Liver (tissue), 9 donors: ENCODE measurements around the gene NLRP9. TPM values are rescaled to one million over a fixed set of nuclear protein-coding genes. Genes with fewer than 3 reads are reported as not detected.

ENCODE experiments used
- DNase-seq: peaks from one replicate; pipeline ENCODE4 v3.0.0-alpha.2; 2017; ENCODE audit warnings: low spot score
- H3K27ac ChIP-seq, 2 donors: one replicate each; pipeline ENCODE4 v1.7.0; 2013; ENCODE audit warnings: inconsistent platforms in 2 of 2, low read length in 2 of 2, control low read depth in 1 of 2, low read depth in 1 of 2, mild to moderate bottlenecking in 1 of 2
- H3K27me3 ChIP-seq, 4 donors: one replicate each; pipeline versions ENCODE4 v1.6.1 to v1.7.0; 2013; ENCODE audit warnings: low read length in 3 of 4, inconsistent platforms in 1 of 4, mild to moderate bottlenecking in 1 of 4, moderate library complexity in 1 of 4; ENCODE audit not compliant: control insufficient read depth in 4 of 4, insufficient read depth in 4 of 4
- H3K36me3 ChIP-seq, 4 donors: one replicate each; pipeline versions ENCODE4 v1.6.1 to v1.7.0; 2013; ENCODE audit warnings: low read length in 3 of 4, mild to moderate bottlenecking in 3 of 4, low read depth in 1 of 4, moderate library complexity in 1 of 4; ENCODE audit not compliant: control insufficient read depth in 4 of 4, insufficient read depth in 3 of 4
- H3K4me1 ChIP-seq, 4 donors: one replicate each; pipeline versions ENCODE4 v1.6.1 to v1.7.0; 2013; ENCODE audit warnings: low read length in 3 of 4, mild to moderate bottlenecking in 3 of 4, moderate library complexity in 1 of 4; ENCODE audit not compliant: control insufficient read depth in 4 of 4, insufficient read depth in 4 of 4
- H3K4me3 ChIP-seq, 3 donors: one replicate each; pipeline versions ENCODE4 v1.6.1 to v1.7.0; 2013; ENCODE audit warnings: low read length in 3 of 3, control low read depth in 1 of 3, low read depth in 1 of 3, mild to moderate bottlenecking in 1 of 3
- H3K9ac ChIP-seq, 2 donors: one replicate each; pipeline ENCODE4 v1.7.0; 2013; ENCODE audit warnings: low read length in 2 of 2, mild to moderate bottlenecking in 2 of 2, moderate library complexity in 2 of 2, control low read depth in 1 of 2, low read depth in 1 of 2
- H3K9me3 ChIP-seq, 4 donors: one replicate each; pipeline versions ENCODE4 v1.6.1 to v1.7.0; 2013; ENCODE audit warnings: low read length in 3 of 4; ENCODE audit not compliant: control insufficient read depth in 4 of 4
- ATF3 ChIP-seq: IDR thresholded peaks from 2 replicates; pipeline ENCODE4 v1.6.1; 2016; ENCODE audit warnings: antibody characterized with exemption
- CTCF ChIP-seq: fragments of 150-350 bp; IDR thresholded peaks from 2 replicates; pipeline ENCODE4 v1.5.1; 2017; ENCODE audit warnings: improper control_type of control experiment, low read depth, low read length; ENCODE audit not compliant: missing input control
- FOXA2 ChIP-seq: IDR thresholded peaks from 2 replicates; pipeline ENCODE4 v1.6.1; 2016; ENCODE audit warnings: antibody characterized with exemption
- GABPA ChIP-seq, 2 donors: IDR thresholded peaks in 1 of 2; conservative IDR thresholded peaks in 1 of 2; 2 replicates each; pipeline ENCODE4 v1.6.1; 2016; ENCODE audit warnings: antibody characterized with exemption in 2 of 2, mild to moderate bottlenecking in 1 of 2, moderate library complexity in 1 of 2
- HNF4A ChIP-seq, 2 donors: conservative IDR thresholded peaks; 2 replicates each; pipeline ENCODE4 v1.6.1; 2016; ENCODE audit warnings: antibody characterized with exemption in 2 of 2, mild to moderate bottlenecking in 2 of 2
- HNF4G ChIP-seq: IDR thresholded peaks from 2 replicates; pipeline ENCODE4 v1.6.1; 2016; ENCODE audit warnings: antibody characterized with exemption
- JUND ChIP-seq, 2 donors: IDR thresholded peaks; 2 replicates each; pipeline ENCODE4 v1.6.1; 2016; ENCODE audit warnings: antibody characterized with exemption in 2 of 2
- MAX ChIP-seq: IDR thresholded peaks from 2 replicates; pipeline ENCODE4 v1.6.1; 2016; ENCODE audit warnings: antibody characterized with exemption
- RAD21 ChIP-seq, 2 donors: IDR thresholded peaks; 2 replicates each; pipeline ENCODE4 v1.6.1; 2016; ENCODE audit warnings: antibody characterized with exemption in 2 of 2, mild to moderate bottlenecking in 2 of 2
- REST ChIP-seq: IDR thresholded peaks from 2 replicates; pipeline ENCODE4 v1.6.1; 2016; ENCODE audit warnings: antibody characterized with exemption, mild to moderate bottlenecking
- RXRA ChIP-seq, 2 donors: IDR thresholded peaks; 2 replicates each; pipeline ENCODE4 v1.6.1; 2017 to 2018; ENCODE audit warnings: antibody characterized with exemption in 2 of 2, mild to moderate bottlenecking in 1 of 2
- SP1 ChIP-seq: IDR thresholded peaks from 2 replicates; pipeline ENCODE4 v1.6.1; 2018; ENCODE audit warnings: antibody characterized with exemption, mild to moderate bottlenecking
- YY1 ChIP-seq: IDR thresholded peaks from 2 replicates; pipeline ENCODE4 v1.6.1; 2016; ENCODE audit warnings: antibody characterized with exemption, mild to moderate bottlenecking
- ZBTB33 ChIP-seq: IDR thresholded peaks from 2 replicates; pipeline ENCODE4 v1.6.1; 2016; ENCODE audit warnings: antibody characterized with exemption
- WGBS: extraction: QIAGEN DNeasy Blood & Tissue Kit; methylation state at CpG from one replicate; pipeline ENCODE4 v1.1.7; 2013; 5-methylcytosine and 5-hydroxymethylcytosine counted together
- polyA plus RNA-seq, 2 donors: library from polyadenylated mRNA; stranded (reverse) in 1 of 2; unstranded in 1 of 2; fragments of 200-250 nt in 1 of 2; fragments of >200 nt in 1 of 2; fragmentation: Nextera tagmentation in 1 of 2; extraction: Ambion mirVana in 1 of 2; gene quantifications; one replicate each; pipeline versions ENCODE4 v1.2.1 to v1.2.3, GENCODE V29; 2013 to 2015
- total RNA-seq, 2 donors: library from RNA; depleted of rRNA; stranded (reverse); fragments of >200 nt; gene quantifications; one replicate each; pipeline ENCODE4 v1.2.3, GENCODE V29; 2014
- donor health status: healthy.
- donor health status: healthy.
- donor health status: healthy.
- donor health status: healthy.
- donor health status: healthy.

The NLRP9 gene
- total and polyA plus RNA-seq, 4 donors, result not detected

- Histone ChIP-seq H3K9me3 (peaks cover 0 to 4% (median 1%) of the 10 kb centered on the region in 4 donors), H3K4me1 (no peaks in the 10 kb centered on the region), H3K27me3 (peaks cover 0 to 5% (median 3%) of the 10 kb centered on the region in 4 donors), H3K27ac (no peak overlapping the region), H3K4me3 (no peak overlapping the region), H3K36me3 (no peaks in the 10 kb centered on the region), H3K9ac (no peak overlapping the region)
- WGBS, result 81% methylated on average over 15 of the region's 15 CpGs
- no peak for TF ChIP-seq HNF4A (conservative IDR thresholded peaks at IDR 0.05)
- TF ChIP-seq SP1, result no peak
- TF ChIP-seq RXRA (IDR thresholded peaks at IDR 0.05), result no peak
- TF ChIP-seq YY1, result no peak
- no peak for TF ChIP-seq ATF3
- TF ChIP-seq HNF4G, result no peak
- no peak for TF ChIP-seq JUND (IDR thresholded peaks at IDR 0.05)
- TF ChIP-seq CTCF, result no peak
- no peak for TF ChIP-seq ZBTB33
- TF ChIP-seq FOXA2, result no peak
- DNase-seq, result no peak
Observed at GRCh38 chr19:55716531-55716930, 21.7 kb downstream of the NLRP9 start.

- Histone ChIP-seq H3K9me3 (no peaks in the 10 kb centered on the region), H3K27me3 (peaks cover 0 to 5% (median under 1%) of the 10 kb centered on the region in 4 donors), H3K36me3 (no peaks in the 10 kb centered on the region), H3K9ac (no peak overlapping the region), H3K4me1 (no peaks in the 10 kb centered on the region), H3K4me3 (no peak overlapping the region), H3K27ac (no peak overlapping the region)
- no peak for DNase-seq
- 80% methylated on average over 2 of the region's 3 CpGs for WGBS
- TF ChIP-seq RAD21 (IDR thresholded peaks at IDR 0.05) (no peak), HNF4G (no peak), REST (no peak), HNF4A (conservative IDR thresholded peaks at IDR 0.05) (no peak), RXRA (IDR thresholded peaks at IDR 0.05) (no peak), ZBTB33 (no peak), ATF3 (no peak), SP1 (no peak), GABPA (IDR thresholded peaks at IDR 0.05 in 1 of 2, conservative IDR thresholded peaks at IDR 0.05 in 1 of 2) (no peak), MAX (no peak), YY1 (no peak)
Observed at GRCh38 chr19:55712804-55713631, 25.2 kb downstream of the NLRP9 start.
